GM18868 (cell line): ENCODE measurements around the gene SLAMF6.

Source experiments
- ATAC-seq: cut with Tn5 transposase; IDR thresholded peaks from one replicate; pipeline ENCODE4 v1.9.1; 2021; ENCODE audit warnings: mild to moderate bottlenecking, moderate library complexity; ENCODE audit not compliant: unreplicated experiment

The SLAMF6 gene

DNA sequence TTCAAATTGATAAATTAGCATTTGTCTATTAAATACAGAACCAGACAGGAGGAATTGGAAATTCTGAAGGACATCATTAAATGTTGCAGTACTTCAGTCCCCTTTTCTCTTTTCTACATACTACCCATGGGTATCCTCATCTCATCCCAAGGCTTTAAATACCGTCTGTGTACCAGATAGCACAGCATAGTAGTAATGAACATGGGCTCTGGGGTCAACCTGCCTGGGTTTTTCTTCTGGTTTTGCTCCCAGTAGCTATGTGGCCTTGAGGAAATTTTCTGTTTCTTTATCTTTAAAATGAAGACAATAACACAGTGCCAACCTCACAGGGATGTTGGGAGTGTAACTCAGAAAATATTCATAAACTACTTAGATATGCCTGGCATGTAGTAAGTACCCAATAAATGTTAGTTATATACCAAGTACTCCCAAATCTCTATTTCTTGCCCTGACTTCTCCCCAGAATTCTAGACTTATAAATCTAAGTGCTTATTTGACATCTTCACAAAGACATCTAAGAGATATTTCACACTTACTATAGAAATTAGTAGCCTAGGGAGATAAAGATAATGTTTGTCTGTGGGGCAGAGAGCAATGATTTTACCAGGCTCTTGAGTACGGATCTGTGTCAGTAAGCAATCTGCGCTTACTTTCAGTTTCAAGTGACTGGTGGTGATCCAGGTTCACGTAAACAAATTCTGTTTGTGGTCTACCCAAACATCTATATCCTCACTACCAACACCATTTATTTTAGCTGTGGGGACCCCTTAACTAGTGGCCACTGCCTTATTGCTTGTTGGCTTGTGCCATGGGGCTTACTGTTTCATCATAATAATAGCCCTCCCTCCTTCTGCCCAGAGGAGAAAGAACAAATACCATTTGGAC lies 85.4 kb downstream of the SLAMF6 start:
- peak; percentile 86 for ATAC-seq

- no peak for ATAC-seq
Observed at GRCh38 chr1:160436966-160437365, 86.1 kb downstream of the SLAMF6 start.
